GM10847 (cell line): ENCODE results near the gene HAGHL.

Source experiments
- POLR2A ChIP-seq: IDR thresholded peaks from 2 replicates; pipeline ENCODE4 v1.6.1; 2011; ENCODE audit not compliant: insufficient read length; ENCODE audit errors: extremely low read depth

HAGHL gene

DNA sequence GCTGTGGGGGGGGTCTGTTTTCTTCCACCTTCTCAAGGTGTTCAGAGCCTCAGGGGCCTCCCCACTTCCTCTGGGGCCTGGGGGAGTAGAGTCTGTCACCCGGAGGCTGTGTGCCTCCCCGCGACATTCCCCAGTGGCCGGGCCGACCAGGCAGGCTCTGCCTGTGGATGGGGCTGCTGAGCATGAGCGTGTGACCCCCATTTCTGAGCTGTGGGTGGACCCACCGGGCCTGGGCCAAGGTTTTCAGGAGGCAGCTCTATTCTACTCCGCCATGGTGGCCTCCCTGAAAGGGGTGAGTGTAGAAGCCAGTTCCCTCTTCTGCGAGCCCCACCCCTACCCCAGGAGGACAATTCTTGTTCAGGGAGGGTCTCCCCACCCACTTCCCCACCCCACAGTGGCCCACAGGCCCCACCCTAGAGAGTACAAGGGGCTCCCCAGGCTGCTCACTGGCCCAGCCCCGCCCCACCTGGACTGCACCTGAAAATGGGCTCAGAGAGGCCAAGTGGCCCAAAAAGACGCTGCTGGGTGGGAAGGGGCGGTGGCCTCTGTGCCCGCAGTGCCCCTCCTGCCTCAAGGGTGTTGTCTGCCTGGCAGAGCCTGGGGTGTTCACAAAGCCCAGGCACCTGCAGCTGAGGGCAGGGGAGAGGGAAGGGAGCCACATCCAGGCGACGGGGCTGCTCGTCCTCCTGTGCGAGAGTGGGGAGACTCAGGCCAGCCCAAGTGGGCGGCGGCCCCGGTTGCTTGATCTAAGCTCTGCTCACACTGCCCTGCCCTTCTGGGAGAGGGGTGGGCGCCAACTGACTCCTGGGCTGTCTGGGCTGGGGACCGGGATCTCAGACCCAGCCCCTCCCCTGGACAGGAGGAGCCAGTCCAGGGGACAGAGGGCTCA lies 35.0 kb downstream of the HAGHL start:
- no peak for TF ChIP-seq POLR2A

GRCh38 chr16:762595-763268 lies 35.8 kb downstream of the HAGHL start:
- TF ChIP-seq POLR2A = no peak

- no peak for TF ChIP-seq POLR2A
Observed at GRCh38 chr16:763369-764183, 36.7 kb downstream of the HAGHL start.

GRCh38 chr16:764184-764750 lies 37.4 kb downstream of the HAGHL start:
- no peak for TF ChIP-seq POLR2A

DNA sequence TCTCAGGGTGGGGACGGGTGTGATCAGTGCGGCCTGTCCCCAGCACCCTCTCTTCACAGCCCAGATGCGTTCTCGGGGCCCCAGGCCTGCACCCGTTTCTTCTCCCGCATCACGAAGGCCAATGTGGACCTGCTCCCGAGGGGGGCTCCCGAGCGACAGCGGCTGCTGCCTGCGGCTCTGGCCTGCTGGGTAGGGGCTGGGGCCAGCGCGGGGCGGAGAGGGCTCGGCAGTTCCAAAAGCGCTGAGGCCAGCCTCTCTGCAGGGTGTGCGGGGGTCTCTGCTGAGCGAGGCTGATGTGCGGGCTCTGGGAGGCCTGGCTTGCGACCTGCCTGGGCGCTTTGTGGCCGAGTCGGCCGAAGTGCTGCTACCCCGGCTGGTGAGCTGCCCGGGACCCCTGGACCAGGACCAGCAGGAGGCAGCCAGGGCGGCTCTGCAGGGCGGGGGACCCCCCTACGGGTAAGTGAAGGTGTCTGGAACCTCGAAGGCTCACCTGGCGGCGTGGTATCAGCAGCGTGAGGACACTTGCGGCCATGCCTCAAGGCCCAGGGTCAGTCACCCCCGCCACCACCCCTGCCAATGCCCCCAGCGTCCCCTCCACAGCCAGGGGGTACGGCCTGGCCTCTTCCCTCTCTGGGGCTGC lies 38.1 kb downstream of the HAGHL start:
- no peak for TF ChIP-seq POLR2A

DNA sequence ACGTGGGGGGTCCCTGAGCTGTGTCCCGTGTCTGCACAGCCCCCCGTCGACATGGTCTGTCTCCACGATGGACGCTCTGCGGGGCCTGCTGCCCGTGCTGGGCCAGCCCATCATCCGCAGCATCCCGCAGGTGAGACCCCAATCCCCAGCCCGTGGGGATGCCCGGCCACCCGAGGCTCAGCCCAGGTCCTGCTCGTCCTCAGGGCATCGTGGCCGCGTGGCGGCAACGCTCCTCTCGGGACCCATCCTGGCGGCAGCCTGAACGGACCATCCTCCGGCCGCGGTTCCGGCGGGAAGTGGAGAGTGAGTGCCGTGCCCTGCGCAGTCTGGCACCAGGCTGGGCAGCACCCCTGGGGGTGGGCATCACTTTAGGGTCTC lies 38.6 kb downstream of the HAGHL start:
- TF ChIP-seq POLR2A = no peak

- no peak for TF ChIP-seq POLR2A
Observed at GRCh38 chr16:766008-766819, 39.3 kb downstream of the HAGHL start.

GRCh38 chr16:766820-767640 lies 40.1 kb downstream of the HAGHL start:
- no peak for TF ChIP-seq POLR2A

GRCh38 chr16:767743-768235 lies 40.9 kb downstream of the HAGHL start:
- TF ChIP-seq POLR2A = no peak

GRCh38 chr16:768428-768827 lies 41.5 kb downstream of the HAGHL start:
- no peak for TF ChIP-seq POLR2A

GRCh38 chr16:769184-769784 lies 42.4 kb downstream of the HAGHL start:
- TF ChIP-seq POLR2A = no peak

GRCh38 chr16:769934-770333 lies 43.0 kb downstream of the HAGHL start:
- TF ChIP-seq POLR2A = no peak

- TF ChIP-seq POLR2A = no peak
Observed at GRCh38 chr16:770411-770810, 43.5 kb downstream of the HAGHL start.
